Spleen (tissue), 7 donors: ENCODE data around the gene DUSP18.

Experiments
- POLR2A ChIP-seq, 3 donors: fragments of 450-650 bp; IDR thresholded peaks; one replicate each; pipeline ENCODE4 v1.5.1; 2017; ENCODE audit warnings: antibody characterized with exemption in 3 of 3, mild to moderate bottlenecking in 1 of 3
- POLR2AphosphoS5 ChIP-seq, 3 donors: sonication (generic); formaldehyde crosslinking; IDR thresholded peaks; one replicate each; pipeline ENCODE4 v1.5.1; 2017; ENCODE audit warnings: antibody characterized with exemption in 3 of 3
- TF ChIP-seq, protein P1 (sequence below), 11 experiments: fragments of 200-600 bp in 7 of 11; fragments of 450-650 bp in 4 of 11; sonication (generic) in 4 of 11; IDR thresholded peaks in 8 of 11; conservative IDR thresholded peaks in 3 of 11; 1 replicate in 7 of 11; 2 replicates in 4 of 11; pipeline versions ENCODE4 v1.4.0 to v1.8.0; 2016 to 2021; ENCODE audit warnings: antibody characterized with exemption in 11 of 11, inconsistent platforms in 4 of 11, mild to moderate bottlenecking in 1 of 11
- donor health status: DM: no; HTN: no; CAD: no; lungs with moderate emphysema.
- donor health status: DM: no; HTN: no; CAD: no.
- donor health status: DM: no; HTN: no; CAD: no.

DNA sequence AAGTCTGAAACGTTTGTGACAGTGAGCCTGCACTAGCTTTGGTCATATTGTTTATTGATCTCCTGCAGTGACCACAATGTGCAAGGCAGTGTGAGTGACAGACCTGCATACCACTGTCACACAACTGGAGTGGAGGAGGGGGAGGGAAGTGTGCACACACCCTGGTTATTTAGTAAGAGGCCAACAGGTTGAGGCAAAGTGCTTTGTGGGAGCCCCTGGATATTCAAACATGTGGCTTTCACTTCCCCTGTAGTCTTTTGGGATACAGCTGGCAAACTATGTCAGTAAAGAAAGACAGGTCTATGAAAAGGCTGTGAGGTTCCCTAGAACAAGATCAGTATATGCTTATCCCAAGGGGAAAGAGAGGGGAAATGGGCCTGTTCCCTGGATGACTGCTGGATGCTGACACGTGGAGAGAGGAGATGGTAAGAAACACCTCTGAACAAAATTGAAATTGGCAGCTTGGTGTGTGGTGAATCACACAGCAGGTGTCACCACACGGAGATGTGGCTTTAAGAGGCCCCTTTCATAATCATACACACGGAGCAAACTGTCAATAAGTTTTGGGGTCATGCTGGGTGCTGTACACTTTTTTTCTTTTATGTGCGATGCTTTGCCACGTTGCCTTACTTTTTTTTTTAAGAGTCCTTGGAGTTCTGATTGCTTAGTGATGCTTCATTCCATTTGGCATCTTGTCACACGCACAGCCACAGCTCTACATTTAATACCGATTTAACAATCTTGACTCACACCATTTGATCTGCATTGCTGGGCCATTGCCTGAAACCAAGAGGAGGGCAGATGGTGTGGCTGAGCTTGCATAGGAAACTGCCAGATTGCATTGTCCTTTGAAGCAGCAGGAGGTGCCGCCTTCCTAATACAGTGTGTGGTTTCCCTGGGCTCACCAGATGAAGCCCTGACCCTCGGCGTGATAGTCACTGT is 38.3 kb upstream of the DUSP18 start:
- TF ChIP-seq, protein P1, sequence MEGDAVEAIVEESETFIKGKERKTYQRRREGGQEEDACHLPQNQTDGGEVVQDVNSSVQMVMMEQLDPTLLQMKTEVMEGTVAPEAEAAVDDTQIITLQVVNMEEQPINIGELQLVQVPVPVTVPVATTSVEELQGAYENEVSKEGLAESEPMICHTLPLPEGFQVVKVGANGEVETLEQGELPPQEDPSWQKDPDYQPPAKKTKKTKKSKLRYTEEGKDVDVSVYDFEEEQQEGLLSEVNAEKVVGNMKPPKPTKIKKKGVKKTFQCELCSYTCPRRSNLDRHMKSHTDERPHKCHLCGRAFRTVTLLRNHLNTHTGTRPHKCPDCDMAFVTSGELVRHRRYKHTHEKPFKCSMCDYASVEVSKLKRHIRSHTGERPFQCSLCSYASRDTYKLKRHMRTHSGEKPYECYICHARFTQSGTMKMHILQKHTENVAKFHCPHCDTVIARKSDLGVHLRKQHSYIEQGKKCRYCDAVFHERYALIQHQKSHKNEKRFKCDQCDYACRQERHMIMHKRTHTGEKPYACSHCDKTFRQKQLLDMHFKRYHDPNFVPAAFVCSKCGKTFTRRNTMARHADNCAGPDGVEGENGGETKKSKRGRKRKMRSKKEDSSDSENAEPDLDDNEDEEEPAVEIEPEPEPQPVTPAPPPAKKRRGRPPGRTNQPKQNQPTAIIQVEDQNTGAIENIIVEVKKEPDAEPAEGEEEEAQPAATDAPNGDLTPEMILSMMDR (IDR thresholded peaks at IDR 0.05 in 8 of 11, conservative IDR thresholded peaks at IDR 0.05 in 3 of 11), result no peak
- no peak for TF ChIP-seq POLR2A (IDR thresholded peaks at IDR 0.05)
- no peak for TF ChIP-seq POLR2AphosphoS5 (IDR thresholded peaks at IDR 0.05)
